Kidney epithelial cell (primary cell): ENCODE data around the gene SMIM44. TPM values are rescaled to one million over a fixed set of nuclear protein-coding genes. Genes with fewer than 3 reads are reported as not detected.

Experiments used
- DNase-seq: peaks from one replicate; pipeline ENCODE4 v3.0.0-alpha.2; 2010; ENCODE audit warnings: low read depth
- H3K27me3 ChIP-seq: 2 replicates; pipeline ENCODE4 v1.6.0; 2011; ENCODE audit warnings: low read length; ENCODE audit not compliant: control insufficient read depth, insufficient read depth
- H3K36me3 ChIP-seq: 2 replicates; pipeline ENCODE4 v1.5.1; 2011; ENCODE audit warnings: low read length; ENCODE audit not compliant: control insufficient read depth, insufficient read depth
- H3K4me3 ChIP-seq: 2 replicates; pipeline ENCODE4 v1.5.1; 2011; ENCODE audit warnings: low read depth, mild to moderate bottlenecking, control low read depth, low read length
- total RNA-seq: library from RNA; depleted of rRNA; stranded (reverse); fragments of >200 nt; gene quantifications from 2 replicates; pipeline ENCODE4 v1.2.3, GENCODE V29; 2015
- TF ChIP-seq, protein P1 (sequence below): IDR thresholded peaks from 2 replicates; pipeline ENCODE4 v1.5.1; 2011; ENCODE audit warnings: mild to moderate bottlenecking, moderate library complexity, low read length, control low read depth, inconsistent platforms; ENCODE audit not compliant: insufficient read depth, poor library complexity, severe bottlenecking

SMIM44 gene
- total RNA-seq, 1 donor from 2014 or later = 1.2 TPM

- no peaks in the 10 kb centered on the region for H3K36me3 ChIP-seq
- DNase-seq = no peak
- H3K4me3 ChIP-seq = no peak overlapping the region
- peaks cover 35% of the 10 kb centered on the region for H3K27me3 ChIP-seq
- TF ChIP-seq, protein P1, sequence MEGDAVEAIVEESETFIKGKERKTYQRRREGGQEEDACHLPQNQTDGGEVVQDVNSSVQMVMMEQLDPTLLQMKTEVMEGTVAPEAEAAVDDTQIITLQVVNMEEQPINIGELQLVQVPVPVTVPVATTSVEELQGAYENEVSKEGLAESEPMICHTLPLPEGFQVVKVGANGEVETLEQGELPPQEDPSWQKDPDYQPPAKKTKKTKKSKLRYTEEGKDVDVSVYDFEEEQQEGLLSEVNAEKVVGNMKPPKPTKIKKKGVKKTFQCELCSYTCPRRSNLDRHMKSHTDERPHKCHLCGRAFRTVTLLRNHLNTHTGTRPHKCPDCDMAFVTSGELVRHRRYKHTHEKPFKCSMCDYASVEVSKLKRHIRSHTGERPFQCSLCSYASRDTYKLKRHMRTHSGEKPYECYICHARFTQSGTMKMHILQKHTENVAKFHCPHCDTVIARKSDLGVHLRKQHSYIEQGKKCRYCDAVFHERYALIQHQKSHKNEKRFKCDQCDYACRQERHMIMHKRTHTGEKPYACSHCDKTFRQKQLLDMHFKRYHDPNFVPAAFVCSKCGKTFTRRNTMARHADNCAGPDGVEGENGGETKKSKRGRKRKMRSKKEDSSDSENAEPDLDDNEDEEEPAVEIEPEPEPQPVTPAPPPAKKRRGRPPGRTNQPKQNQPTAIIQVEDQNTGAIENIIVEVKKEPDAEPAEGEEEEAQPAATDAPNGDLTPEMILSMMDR = no peak
Observed at GRCh38 chr19:3478409-3479176, 4.6 kb downstream of the SMIM44 start.

DNA sequence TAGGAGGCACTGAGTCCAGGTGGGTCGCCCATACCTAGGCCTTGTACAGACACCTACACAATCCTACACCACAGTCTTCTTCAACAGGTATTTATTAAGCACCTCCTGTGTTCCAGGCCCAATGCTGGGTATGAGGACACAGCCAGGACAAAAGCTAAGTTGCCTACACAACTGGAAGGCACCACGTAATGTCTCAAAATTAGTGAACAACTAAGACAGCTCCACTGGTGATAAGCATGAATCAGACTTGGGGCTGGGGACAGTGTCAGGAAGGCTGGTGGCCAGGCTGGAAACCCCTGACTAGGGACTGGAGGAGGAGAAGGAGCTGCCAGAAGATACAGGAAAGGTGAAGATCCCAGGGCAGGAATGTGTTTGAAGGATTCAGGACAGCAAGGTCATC, 5.3 kb downstream of the SMIM44 start:
- TF ChIP-seq, protein P1 = no peak
- Histone ChIP-seq H3K4me3 (no peak overlapping the region), H3K27me3 (peaks cover 29% of the 10 kb centered on the region), H3K36me3 (no peaks in the 10 kb centered on the region)
- DNase-seq = no peak

GRCh38 chr19:3477506-3477905, 5.7 kb downstream of the SMIM44 start:
- no peak for DNase-seq
- TF ChIP-seq, protein P1 = no peak
- no peaks in the 10 kb centered on the region for H3K36me3 ChIP-seq
- H3K27me3 ChIP-seq = peaks cover 27% of the 10 kb centered on the region
- H3K4me3 ChIP-seq = no peak overlapping the region

- DNase-seq = no peak
- Histone ChIP-seq H3K4me3 (no peak overlapping the region), H3K36me3 (no peaks in the 10 kb centered on the region), H3K27me3 (peaks cover 21% of the 10 kb centered on the region)
- TF ChIP-seq, protein P1 = no peak
Observed at GRCh38 chr19:3476830-3477229, 6.4 kb downstream of the SMIM44 start.

GRCh38 chr19:3475449-3475848, 7.8 kb downstream of the SMIM44 start:
- Histone ChIP-seq H3K36me3 (no peaks in the 10 kb centered on the region), H3K4me3 (no peak overlapping the region), H3K27me3 (peaks cover 12% of the 10 kb centered on the region)
- no peak for DNase-seq
- TF ChIP-seq, protein P1 = no peak

DNA sequence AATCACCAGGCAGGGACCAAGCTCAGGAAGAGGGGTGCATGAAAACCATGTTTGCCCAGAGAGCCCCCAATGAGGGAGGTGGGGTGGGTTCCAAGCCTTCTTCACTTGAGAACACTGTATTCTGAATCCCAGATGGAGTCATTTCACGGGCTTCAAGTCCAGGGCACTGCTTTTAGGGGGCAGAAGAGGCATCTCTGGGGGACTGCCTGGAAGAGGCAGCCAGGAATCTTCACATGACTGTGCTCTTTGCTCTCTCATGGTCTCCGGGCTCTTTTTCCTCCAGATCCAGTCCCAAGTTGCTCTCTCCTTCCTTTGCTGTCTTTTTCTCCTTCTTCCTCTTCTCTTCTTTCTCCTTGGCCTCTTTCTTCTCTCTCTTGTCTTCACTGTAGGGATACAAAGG, 8.6 kb downstream of the SMIM44 start:
- DNase-seq = no peak
- H3K4me3 ChIP-seq = no peak overlapping the region
- H3K36me3 ChIP-seq = no peaks in the 10 kb centered on the region
- H3K27me3 ChIP-seq = peaks cover 10% of the 10 kb centered on the region
- TF ChIP-seq, protein P1 = no peak
